Hematopoietic multipotent progenitor cell treated with erythropoietin and hydrocortisone succinate and interleukin-3 and kit ligand, for 8 days (in vitro differentiated cells): ENCODE measurements around the gene FAM240A.
"Not testable (repeated sequence)": the region's sequence is repeated elsewhere in the genome, so short reads cannot be mapped to it uniquely, and the experiment has no call there.

ENCODE experiments used
- DNase-seq: peaks from one replicate; pipeline ENCODE4 v3.0.0-alpha.2; 2015

FAM240A gene

DNA sequence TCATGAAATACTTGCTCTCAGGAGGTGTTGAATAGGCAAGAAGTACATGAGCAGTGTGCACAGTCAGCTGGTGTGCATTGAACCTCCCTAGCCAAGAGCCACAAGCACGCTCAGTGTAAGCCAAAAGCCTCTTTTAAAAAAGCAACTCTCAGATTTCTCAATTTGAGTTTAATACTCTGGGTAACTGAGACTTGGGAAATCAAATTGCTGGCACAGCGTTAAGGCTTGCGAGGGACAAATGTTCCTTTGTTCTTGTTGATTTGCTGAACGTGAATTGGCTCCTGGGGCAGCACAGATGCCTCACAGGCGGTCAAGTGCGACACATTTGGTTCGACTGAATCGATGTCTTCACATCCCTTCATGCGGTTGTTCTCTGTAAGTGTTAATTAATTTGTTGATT lies at the start of gene FAM240A:
Gene FAM240A, plus strand, starts transcription at position 202 of the 400 bp plus-strand sequence. Its CDS starts 159 bp downstream, at position 361.
- no peak for DNase-seq

DNA sequence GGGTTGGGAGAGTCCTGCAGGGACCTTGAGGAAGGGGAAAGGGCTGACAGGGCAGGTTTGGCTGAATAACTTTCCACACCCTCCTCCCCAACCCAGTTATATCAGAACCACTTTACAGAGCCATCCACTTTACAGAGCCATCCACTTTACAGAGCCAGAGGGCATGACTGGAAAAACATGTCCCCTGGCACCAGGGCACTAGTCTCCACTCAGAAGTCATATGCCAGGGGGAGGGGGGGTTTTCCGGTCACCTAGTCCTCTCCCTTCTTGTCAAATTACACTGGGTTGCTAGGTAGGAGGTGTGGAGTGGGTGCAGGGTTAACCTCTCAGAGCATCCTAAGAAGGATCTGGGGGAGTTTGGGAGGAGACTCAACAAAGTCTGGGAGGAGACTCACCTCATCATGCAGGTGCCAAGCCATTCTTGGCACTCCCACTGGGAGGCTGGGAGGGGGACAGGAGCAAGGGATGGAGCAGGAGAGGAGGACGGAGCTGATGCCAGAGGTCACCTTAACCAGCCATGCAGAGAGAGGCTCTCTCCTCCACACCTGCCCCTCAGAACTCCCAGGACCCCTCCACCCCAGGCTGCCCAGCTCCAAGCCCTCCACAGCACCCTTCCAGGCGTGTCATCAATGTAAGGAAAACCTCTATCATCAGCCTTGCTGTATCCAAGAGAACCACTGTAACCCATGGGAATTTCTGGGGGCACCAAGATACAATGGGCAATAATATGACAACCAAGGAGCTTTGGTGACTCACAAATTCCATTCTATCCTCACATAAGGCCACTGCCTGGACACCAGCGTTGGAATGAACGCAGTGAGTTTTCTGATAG lies 47.9 kb upstream of the FAM240A start:
- no peak for DNase-seq

DNA sequence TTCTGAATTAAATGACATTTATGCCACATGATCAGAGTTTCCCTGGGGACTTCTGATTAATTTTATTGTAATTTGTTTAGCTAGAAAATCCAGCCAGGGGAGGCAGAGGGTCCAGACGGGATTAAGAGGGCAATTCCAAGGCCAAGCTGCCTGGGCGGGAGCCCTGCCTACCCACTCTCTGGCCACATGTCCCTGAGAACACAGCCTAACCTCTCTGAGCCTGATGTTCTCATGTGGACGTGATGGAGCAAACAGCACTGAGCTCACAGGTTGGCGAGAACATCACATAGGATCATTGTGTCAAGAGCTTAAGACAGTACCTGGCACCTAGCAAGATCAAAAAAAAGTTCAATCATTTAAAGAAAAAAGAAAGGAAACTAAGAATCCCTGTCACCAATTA lies 47.2 kb upstream of the FAM240A start:
- DNase-seq, result no peak

DNA sequence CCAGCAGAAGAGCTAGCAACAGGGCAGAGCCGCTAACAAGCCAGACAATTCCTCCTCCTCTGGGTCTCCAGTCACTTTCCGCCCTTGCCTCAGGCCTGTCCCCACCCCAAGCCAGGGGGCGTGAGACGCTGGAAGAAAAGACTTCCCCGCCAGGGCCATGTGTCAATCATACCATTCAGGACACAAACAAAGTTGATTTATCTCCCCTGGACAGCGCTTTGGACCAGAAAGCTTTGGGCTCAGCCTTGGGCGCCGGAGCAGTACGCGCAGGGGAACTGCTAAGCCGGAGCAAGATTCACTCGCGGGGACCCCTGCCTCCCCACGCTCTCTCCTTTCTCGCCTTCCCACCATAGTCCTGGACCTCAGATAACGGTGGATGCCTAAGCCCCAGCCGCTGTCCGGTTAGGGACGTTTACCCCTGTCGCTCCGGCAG lies 46.7 kb upstream of the FAM240A start:
- DNase-seq, result peak; percentile 54

DNA sequence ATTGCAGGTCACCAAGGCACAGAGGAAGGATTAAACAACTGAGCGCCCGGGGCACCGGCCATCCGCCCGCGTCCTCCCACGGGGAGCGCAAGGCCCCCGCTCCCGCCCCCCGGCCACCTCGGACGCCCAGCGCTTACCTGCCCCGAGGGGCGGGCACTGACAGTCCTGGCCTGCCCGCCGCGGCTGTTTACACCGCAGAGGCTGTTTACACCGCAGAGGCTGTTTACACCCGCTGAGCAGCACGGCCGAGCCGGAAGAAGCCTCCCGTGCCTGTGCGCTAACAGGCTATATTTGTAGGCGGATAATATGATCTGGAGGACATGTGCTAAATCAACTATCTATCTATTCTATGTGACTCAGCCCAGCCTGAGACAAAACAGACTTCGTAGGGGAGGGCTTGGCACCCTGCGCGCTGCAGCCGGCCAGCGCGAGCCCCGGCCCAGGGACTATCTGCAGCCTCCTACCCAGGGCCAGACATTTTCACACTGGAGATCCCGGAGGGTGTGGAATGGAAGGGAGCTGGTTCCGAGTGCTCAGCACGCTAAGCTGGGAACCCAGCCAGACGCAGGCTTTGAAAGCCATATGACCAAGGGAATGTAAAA lies 46.2 kb upstream of the FAM240A start, which contains the start of gene LRRC2:
Gene LRRC2, minus strand, starts transcription at position 263 of the 602 bp plus-strand sequence. CDS start 14,711 bp downstream, outside the sequence.
- DNase-seq, result peak; percentile 63

DNA sequence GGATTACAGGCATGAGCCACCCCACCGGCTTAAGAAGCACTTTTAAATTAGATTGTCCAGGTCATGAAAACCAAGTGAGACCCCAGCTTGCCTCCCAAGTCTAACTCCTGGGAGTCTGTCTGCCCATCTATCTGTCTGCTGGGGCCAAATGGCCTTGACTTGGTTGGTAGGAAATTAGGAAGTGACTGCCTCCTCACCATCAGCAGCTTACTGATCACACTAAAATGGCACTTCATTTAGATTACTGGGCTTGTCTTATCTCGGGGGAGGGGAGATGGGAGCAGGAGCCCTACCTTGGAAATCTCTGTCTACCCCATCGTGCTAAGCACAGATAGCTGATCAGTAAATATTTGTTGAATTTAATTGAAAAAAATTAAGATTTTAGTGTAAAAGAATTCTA lies 40.6 kb upstream of the FAM240A start:
- no peak for DNase-seq

DNA sequence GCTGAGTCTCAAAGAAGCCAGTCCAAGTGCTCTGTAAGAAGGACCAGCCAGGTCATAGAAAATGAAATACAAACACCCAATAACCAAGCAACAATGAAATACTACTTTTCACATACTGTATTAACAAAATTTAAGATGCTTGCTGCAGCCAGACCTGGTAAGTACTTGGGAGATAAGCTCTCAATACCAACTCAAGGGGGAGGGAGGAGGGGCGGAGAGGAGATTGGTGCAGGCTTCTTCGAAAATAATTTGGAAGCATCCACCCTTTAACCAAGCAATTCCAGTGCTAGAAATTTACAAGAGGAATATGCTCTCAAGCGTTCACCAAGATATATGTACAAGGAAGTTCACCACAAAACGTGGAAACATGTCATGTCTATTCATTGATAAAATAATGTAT lies 38.6 kb upstream of the FAM240A start:
- no peak for DNase-seq

DNA sequence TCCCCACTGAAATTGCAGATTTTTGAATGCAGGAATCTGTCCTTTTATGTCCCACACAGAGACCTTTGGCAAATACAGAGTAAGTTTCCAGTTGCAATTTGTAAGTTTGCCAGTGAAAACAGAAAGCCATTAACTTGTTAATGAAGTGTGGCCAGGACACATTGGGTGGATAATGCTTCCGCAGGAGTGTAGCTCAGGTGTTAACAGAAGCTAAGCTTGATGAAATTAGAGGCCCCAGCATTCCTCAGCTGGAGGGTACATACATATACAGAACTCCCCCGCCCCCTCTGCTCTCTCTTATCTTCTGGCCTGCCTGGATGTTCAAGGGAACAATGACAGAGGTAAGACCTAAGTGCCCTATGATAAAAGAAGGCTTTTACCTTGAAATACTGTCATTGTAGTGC lies 38.1 kb upstream of the FAM240A start:
- no peak for DNase-seq

DNA sequence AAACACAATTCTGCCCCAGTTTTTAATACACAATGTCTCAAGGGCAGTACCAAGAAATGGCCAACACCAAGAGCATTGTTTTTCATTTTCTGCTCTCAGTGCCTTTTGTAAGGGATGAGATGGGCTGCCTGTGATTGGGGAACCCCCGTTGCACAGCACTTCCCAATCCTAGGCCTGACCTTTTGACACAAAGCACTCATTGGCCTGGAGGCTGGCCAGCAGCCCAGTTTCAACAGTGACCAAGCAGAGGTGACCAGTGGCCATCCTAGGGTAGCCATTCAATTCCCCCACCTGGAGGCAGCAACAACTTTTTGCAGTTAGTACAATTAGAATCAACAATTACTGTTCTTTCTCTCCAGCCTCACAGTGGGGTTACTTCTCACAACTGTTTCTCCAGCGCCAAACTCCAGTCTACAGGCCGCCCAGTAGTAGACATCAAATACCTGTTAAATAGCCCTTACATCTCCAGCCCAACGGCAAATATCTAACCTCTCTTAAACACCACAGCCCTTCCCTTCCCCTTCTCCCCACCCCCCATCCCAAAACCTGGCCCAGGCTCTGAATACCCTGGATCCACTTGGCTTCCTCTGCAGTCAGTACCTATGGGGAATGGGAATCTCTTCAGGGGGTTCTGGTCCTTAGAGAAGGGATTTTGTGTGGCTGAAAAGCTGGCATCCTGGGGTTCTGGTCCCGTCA lies 37.3 kb upstream of the FAM240A start:
- no peak for DNase-seq

DNA sequence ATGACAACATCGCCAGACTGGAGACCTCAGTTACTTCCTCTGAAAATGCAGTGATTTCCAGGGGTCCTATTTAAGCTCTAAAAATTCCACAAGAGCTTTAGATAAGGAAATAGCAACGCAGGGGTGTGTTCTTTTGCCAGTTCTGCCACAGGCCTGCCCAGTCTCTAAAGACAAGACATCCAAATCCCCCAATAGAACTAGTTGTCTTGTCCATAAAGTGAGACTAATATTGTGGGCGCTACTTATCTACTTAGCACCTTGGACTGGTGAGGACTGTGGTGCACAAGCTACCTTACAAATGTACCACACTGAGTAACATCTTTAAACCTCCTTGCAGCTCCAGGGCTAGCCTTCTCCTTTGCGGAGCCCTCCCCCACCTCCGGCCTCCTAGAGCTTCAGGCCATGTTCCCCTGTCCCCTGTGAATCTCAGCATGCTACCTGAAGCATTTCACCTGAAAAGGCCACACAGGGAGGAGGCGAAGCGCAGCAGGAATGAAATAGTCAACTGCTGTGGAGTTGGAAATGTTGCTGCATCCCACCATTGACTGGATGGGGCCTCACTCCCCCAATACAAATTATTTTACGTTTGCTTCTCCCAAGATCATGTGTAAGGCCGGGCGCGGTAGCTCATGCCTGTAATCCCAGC lies 36.6 kb upstream of the FAM240A start:
- no peak for DNase-seq

DNA sequence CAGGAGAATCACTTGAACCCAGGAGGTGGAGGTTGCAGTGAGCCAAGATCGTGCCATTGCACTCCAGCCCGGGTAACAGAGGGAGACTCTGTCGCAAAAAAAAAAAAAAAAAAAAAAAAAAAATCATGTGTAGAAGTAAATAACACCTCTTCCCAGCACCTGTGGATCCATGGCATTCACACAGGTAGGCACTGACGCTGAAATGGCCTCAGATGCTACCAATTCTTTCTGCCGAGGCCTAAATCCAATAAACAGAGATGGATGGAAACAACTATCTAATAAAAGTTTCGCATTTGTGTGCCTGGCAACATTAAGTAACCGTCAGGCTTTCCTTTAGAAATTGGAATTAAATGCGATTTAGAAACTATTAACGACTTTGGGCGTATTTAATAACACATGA lies 35.9 kb upstream of the FAM240A start:
- no peak for DNase-seq

DNA sequence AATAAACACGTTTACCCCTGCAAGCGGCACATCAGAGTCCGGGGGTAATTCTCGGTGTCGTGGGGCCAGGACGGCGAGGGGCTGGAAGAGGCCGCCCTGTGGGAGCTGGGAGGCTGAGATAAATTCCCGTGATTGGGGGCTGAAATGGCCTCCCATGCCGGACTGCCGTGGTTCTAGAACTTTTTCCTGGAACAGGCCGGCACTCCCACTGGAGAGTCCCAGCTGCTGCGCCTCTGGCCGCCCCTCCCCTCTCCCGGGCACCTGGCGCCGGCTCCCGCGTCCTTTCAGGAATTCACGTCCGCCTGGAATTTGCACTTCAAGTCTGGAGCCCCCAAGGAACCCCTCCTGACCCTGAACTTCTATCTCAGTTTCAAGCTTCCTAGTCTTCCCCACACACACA lies 35.4 kb upstream of the FAM240A start:
- no peak for DNase-seq

DNA sequence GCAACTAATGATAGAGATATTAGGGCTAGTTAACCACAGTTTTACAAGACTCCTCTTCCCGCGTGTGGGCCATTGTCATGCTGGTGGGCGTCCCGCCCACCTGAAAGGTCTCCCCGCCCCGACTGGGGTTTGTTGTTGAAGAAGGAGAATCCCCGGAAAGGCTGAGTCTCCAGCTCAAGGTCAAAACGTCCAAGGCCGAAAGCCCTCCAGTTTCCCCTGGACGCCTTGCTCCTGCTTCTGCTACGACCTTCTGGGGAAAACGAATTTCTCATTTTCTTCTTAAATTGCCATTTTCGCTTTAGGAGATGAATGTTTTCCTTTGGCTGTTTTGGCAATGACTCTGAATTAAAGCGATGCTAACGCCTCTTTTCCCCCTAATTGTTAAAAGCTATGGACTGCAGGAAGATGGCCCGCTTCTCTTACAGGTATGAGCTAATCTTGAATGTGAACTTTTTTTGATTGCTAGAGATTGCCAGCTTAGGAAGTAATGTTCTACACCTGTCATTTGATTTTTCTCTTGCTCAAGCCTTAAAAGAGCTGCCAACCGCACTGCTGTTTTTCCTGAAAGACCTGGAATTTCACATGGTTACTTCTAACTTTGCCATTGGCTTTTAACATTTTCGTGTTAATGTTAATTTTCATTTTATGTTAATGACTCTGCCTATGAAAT lies 34.6 kb upstream of the FAM240A start:
- not testable (repeated sequence) for DNase-seq

DNA sequence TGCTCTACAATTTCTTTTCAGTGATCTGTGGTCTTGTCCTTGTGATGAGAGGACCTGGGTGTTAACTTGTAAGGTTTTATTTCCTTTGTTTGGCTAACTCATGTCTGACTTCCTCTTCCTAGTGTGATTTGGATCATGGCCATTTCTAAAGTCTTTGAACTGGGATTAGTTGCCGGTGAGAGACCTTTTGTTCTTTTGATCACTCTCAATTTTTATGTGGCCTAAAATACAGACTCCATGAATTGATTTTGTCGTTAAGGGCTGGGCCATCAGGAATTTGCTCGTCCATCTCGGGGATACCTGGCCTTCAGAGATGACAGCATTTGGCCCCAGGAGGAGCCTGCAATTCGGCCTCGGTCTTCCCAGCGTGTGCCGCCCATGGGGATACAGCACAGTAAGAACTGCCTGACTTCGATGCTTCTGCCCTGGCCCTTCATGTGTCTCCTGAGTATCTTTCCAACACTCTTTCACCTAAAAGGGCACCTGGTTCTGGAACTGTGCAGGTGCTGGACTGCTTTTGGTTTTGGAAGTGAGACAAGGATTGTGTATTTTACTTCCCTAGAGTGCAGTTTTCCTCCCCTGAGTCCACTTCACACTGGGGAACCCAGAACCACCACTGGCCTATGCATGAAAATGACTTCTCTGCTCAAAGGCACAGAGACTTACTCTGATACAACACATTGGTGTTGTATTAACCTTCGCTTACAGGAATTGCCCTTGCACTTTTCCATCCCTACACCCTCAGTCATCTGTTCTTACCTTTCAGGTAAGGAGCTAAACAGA lies 33.2 kb upstream of the FAM240A start:
- no peak for DNase-seq

DNA sequence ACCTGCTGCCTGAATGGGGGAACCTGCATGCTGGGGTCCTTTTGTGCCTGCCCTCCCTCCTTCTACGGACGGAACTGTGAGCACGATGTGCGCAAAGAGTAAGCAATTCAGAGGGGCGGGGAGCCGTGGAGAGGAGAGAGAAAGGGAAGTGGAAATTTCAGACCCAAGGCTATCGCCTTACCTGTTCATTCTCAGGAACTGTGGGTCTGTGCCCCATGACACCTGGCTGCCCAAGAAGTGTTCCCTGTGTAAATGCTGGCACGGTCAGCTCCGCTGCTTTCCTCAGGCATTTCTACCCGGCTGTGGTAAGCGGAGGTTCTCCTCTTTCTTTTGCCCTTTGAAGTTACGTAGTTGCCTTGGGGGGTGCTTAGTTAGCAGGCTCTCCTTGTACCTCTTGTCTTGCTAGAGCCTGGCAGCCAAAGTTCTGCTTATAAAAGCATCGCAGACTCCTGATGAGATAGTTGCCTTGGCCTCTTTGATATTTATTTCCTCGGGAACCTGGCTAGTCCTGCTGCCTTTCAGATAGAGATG lies 32.5 kb upstream of the FAM240A start:
- no peak for DNase-seq

DNA sequence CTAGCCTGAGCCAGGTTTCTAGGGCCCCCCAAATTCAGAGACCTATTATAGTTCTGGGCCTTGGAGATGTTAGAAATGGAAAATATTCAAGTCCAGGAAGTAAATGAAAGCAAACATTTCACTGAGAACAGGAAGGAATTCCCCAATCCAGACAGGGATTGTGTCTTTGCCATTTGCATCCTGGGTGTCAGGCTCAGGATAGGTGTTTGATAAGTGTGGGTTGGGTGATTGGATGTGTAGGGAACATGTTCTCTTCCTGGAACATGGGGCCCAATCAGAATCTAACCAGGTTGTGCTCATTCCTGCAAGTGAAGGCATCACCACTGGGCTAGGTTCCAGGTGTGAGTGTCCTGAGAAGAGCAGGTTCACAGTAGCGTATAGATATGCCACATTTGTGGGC lies 31.6 kb upstream of the FAM240A start:
- no peak for DNase-seq

DNA sequence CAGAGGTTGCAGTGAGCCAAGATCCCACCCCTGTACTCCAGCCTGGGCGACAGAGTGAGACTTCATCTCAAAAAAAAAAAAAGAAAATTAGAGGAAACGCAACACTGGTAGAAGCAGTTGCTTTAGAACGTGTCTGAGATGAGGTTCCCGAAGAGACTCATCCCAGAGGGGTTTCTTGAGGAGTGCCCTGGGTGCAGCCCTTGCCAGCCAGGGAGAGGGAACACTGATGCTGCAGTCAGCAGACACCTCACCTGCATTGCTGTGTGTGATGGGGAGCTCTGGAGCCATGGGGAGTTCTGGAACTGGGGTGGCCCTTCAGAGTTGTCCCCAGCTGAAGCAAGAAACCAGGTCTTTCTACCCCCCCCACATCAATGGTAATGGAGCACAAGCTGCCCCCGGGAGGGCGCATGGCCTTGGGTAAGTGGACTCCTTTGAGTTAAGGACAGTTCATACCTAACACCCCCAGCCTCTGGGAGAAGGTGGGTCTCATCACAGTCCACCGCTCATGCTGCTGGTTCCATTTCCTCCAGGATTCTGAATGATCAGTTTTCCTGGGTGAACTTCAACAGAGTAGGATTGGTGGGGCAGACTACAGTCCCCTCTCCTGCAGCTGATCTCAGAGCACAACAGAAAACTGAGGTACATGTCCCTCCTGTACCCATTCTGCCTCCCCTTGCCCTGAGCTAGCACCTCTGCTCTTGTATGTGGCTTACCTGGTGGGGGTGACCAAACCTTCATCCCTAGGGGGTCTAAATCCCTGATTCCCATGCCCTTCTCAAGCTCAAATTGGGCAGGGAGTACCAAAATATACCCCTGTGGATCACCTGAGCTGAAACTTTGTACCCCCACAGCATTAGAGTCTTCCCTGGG lies 27.5 kb upstream of the FAM240A start:
- DNase-seq, result no peak

DNA sequence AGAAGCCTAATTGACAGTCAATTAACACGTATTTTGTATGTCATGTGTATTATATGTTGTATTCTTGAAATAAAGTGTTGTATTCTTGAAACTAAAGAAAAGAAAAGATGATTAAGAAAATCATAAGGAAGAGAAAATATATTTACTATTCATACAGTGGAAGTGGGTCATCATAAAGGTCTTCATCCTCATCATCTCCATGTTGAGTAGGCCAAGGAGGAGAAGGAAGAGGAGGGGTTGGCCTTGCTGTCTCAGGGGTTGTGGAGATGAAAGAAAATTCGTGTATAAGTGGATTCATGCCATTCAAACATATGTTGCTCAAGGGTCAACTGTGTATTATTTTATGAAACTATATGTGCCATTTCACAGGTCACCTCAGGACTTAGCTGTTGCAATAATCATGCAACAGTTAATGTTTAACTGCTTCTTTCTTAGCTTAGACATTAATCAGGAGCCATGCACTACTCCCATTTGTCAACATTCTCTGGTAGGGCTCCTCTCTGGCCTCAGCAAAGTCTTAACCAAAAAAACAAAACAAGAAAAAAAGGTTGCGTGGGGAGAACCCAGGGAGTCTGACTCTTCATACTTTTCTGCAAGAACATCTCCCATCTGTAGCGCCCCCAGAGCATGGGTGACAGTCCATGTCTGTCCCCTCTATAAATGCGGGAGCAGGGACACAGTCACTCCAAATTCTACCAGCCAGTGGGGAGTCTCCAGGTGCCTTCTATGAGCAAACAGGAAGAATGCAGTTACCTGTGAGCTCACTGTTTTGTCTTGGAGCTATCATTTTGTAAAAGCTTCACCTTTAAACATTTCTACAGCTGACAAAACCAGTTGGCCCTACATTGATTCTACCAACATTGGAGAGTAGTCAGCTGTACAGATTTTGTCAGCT lies 26.3 kb upstream of the FAM240A start:
- no peak for DNase-seq

DNA sequence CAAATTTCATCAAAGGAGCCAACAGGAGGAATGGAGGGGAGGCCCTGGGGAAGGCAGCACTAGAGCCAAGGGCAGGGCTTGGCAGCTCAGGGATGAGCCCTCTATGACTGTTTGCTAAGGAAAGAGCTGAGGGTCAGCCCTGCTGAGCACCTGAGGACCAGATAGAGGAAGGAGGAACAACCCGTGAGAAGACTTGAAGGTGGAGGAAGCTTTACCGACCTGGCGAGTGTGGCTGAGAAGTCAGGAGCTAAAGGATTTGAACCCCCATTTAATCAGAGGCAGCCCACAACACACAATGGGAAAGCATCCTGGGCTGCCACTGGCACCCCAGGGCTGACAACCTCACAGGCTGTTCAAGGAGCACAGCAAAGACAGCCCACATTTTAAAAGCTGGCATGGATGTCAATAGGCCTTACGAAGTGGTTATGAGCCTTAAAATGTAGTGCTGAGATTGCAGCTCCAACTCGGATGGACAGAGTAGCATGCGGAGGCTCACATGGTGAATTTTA lies 25.5 kb upstream of the FAM240A start:
- DNase-seq, result no peak
